Neural progenitor cell (in vitro differentiated cells): Measurements from ENCODE around the gene EPB41L3. TPM values are rescaled to one million over a fixed set of nuclear protein-coding genes. Genes with fewer than 3 reads are reported as not detected.
A peak's percentile ranks its signal among the peaks of the same experiment; 100 is the strongest.

Experiments
- DNase-seq: peaks from one replicate; pipeline ENCODE4 v3.0.0-alpha.2; 2016; ENCODE audit warnings: low spot score
- H2AFZ ChIP-seq: fragments of 200-600 bp; sonication (generic); replicated peaks from 2 replicates; pipeline ENCODE4 v1.6.1; 2016; ENCODE audit warnings: antibody characterized with exemption
- H3F3A ChIP-seq: fragments of 200-600 bp; sonication (generic); 2 replicates; pipeline ENCODE4 v1.6.1; 2016; ENCODE audit warnings: antibody characterized with exemption, low read depth
- H3K27ac ChIP-seq: fragments of 200-600 bp; sonication (generic); 2 replicates; pipeline ENCODE4 v1.5.1; 2016; ENCODE audit warnings: mild to moderate bottlenecking
- H3K27me3 ChIP-seq: fragments of 200-600 bp; sonication (generic); 2 replicates; pipeline ENCODE4 v1.6.1; 2016; ENCODE audit warnings: mild to moderate bottlenecking, moderate library complexity
- H3K36me3 ChIP-seq: fragments of 200-600 bp; sonication (generic); 2 replicates; pipeline ENCODE4 v1.5.1; 2016
- H3K4me1 ChIP-seq: fragments of 200-600 bp; sonication (generic); 2 replicates; pipeline ENCODE4 v1.6.1; 2016; ENCODE audit warnings: mixed run types
- H3K4me2 ChIP-seq: fragments of 200-600 bp; sonication (generic); 2 replicates; pipeline ENCODE4 v1.6.1; 2016
- H3K4me3 ChIP-seq: fragments of 200-600 bp; sonication (generic); 2 replicates; pipeline ENCODE4 v1.5.1; 2016
- H3K79me2 ChIP-seq: fragments of 200-600 bp; sonication (generic); 2 replicates; pipeline ENCODE4 v1.6.1; 2016; ENCODE audit warnings: low read depth
- H3K9ac ChIP-seq: fragments of 200-600 bp; sonication (generic); 2 replicates; pipeline ENCODE4 v1.6.1; 2016
- H3K9me3 ChIP-seq: fragments of 200-600 bp; sonication (generic); 2 replicates; pipeline ENCODE4 v1.5.1; 2016; ENCODE audit warnings: low read depth
- H4K20me1 ChIP-seq: fragments of 200-600 bp; sonication (generic); 2 replicates; pipeline ENCODE4 v1.6.1; 2016; ENCODE audit warnings: low read depth
- H3K27ac Mint-ChIP-seq: 3 replicates; pipeline ENCODE4 v1.8.0; 2021; ENCODE audit warnings: mixed read lengths
- H3K27me3 Mint-ChIP-seq: 2 replicates; pipeline ENCODE4 v1.8.0; 2022; ENCODE audit warnings: low read depth, mild to moderate bottlenecking, inconsistent platforms, moderate library complexity, mixed read lengths; ENCODE audit not compliant: insufficient read depth
- H3K36me3 Mint-ChIP-seq: 3 replicates; pipeline ENCODE4 v1.8.0; 2021; ENCODE audit warnings: mixed read lengths
- H3K4me1 Mint-ChIP-seq: 3 replicates; pipeline ENCODE4 v1.8.0; 2021; ENCODE audit warnings: mixed read lengths
- H3K4me3 Mint-ChIP-seq: 3 replicates; pipeline ENCODE4 v1.8.0; 2021; ENCODE audit warnings: mild to moderate bottlenecking, moderate library complexity, mixed read lengths
- H3K9me3 Mint-ChIP-seq: 3 replicates; pipeline ENCODE4 v1.8.0; 2020; ENCODE audit warnings: mixed read lengths
- CTCF ChIP-seq: fragments of 200-600 bp; sonication (generic); IDR thresholded peaks from 2 replicates; pipeline ENCODE4 v1.5.1; 2017; ENCODE audit warnings: antibody characterized with exemption, mild to moderate bottlenecking
- EZH2 ChIP-seq: fragments of 200-600 bp; sonication (generic); IDR thresholded peaks from 2 replicates; pipeline ENCODE4 v1.6.1; 2017; ENCODE audit warnings: antibody characterized with exemption, mild to moderate bottlenecking, moderate library complexity
- EZH2phosphoT487 ChIP-seq: fragments of 200-600 bp; sonication (generic); IDR thresholded peaks from 2 replicates; pipeline ENCODE4 v1.6.1; 2017; ENCODE audit warnings: antibody characterized with exemption
- total RNA-seq: library from RNA; depleted of rRNA; stranded (reverse); fragments of >200 nt; gene quantifications from 2 replicates; pipeline ENCODE4 v1.2.3, GENCODE V29; 2015; ENCODE audit warnings: low replicate concordance

Gene EPB41L3
- total RNA-seq, 1 donor from 2014 or later, result 8.6 TPM

- TF ChIP-seq CTCF (no peak), EZH2phosphoT487 (no peak), EZH2 (no peak)
- Histone ChIP-seq H3K4me1 (no peaks in the 10 kb centered on the region), H3K79me2 (no peaks in the 10 kb centered on the region), H3K4me2 (no peak overlapping the region), H3K27me3 (no peaks in the 10 kb centered on the region), H3K4me3 (no peak overlapping the region), H3K36me3 (no peaks in the 10 kb centered on the region), H3K9me3 (no peaks in the 10 kb centered on the region), H3K27ac (no peak overlapping the region), H2AFZ (no peak overlapping the region), H3F3A (no peaks in the 10 kb centered on the region), H3K9ac (no peak overlapping the region), H4K20me1 (no peaks in the 10 kb centered on the region)
- Mint-ChIP-seq H3K4me1 (peaks cover 12% of the 10 kb centered on the region), H3K9me3 (no peaks in the 10 kb centered on the region), H3K27me3 (peaks cover 2% of the 10 kb centered on the region), H3K27ac (no peak overlapping the region), H3K4me3 (no peak overlapping the region), H3K36me3 (no peaks in the 10 kb centered on the region)
- DNase-seq, result no peak
These were observed 23.3 kb downstream of the EPB41L3 start for GRCh38 chr18:5520464-5520863.

DNA sequence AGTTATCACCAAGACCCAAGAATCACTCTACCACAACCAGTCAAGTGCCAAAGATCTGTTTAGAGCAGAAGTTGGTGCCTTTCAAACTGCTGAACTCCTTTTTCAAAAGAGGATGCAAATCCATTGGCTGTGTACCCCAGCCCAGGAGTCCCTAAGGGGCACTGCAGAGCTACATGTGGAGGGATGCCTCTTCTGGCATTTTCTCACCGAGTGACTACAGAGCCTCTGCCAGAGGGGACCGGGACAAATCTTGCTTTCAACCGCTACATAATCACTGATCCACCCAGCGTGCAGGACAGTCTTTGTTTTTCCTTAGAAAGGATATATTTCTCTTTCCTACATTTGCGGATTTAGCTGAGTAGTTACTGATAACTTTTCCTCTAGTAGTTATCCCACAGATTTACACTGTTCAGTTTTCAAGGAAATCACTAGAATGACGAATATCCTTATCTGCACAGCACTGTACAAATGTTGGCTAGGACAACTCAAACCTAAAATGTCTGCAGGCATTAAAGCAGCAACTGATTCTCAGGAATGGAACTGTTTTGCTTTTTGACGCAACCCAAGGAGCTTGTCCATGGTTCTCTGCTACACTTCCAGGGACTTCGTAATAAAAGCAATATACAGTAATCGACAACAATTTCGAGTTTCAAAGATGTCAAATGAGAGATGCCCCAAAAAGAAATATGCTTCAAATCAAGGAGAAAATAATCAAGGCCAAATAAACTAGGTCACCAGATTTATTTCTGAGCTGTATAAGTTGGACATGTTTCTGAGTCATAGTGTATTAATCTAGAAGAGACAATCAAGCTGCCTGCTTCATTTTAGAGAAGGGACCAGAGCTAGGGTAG, 24.1 kb downstream of the EPB41L3 start:
- H3K9ac ChIP-seq, result no peak overlapping the region
- Mint-ChIP-seq H3K36me3 (no peaks in the 10 kb centered on the region), H3K27me3 (peaks cover 2% of the 10 kb centered on the region), H3K9me3 (no peaks in the 10 kb centered on the region), H3K27ac (no peak overlapping the region), H3K4me1 (peaks cover 16% of the 10 kb centered on the region), H3K4me3 (no peak overlapping the region)
- no peaks in the 10 kb centered on the region for H3K4me1 ChIP-seq
- no peak overlapping the region for H3K27ac ChIP-seq
- TF ChIP-seq EZH2 (no peak), CTCF (no peak), EZH2phosphoT487 (no peak)
- H3K79me2 ChIP-seq, result no peaks in the 10 kb centered on the region
- H3K27me3 ChIP-seq, result no peaks in the 10 kb centered on the region
- H3F3A ChIP-seq, result no peaks in the 10 kb centered on the region
- no peak overlapping the region for H2AFZ ChIP-seq
- H4K20me1 ChIP-seq, result no peaks in the 10 kb centered on the region
- no peaks in the 10 kb centered on the region for H3K9me3 ChIP-seq
- H3K36me3 ChIP-seq, result no peaks in the 10 kb centered on the region
- H3K4me2 ChIP-seq, result no peak overlapping the region
- no peak overlapping the region for H3K4me3 ChIP-seq
- DNase-seq, result peak; percentile 16

- no peaks in the 10 kb centered on the region for H3K79me2 ChIP-seq
- Mint-ChIP-seq H3K9me3 (no peaks in the 10 kb centered on the region), H3K27ac (no peak overlapping the region), H3K36me3 (no peaks in the 10 kb centered on the region), H3K27me3 (peaks cover 2% of the 10 kb centered on the region), H3K4me1 (peaks cover 14% of the 10 kb centered on the region), H3K4me3 (no peak overlapping the region)
- H3K4me3 ChIP-seq, result no peak overlapping the region
- TF ChIP-seq EZH2phosphoT487 (no peak), CTCF (no peak), EZH2 (no peak)
- no peak overlapping the region for H2AFZ ChIP-seq
- no peaks in the 10 kb centered on the region for H4K20me1 ChIP-seq
- H3K4me2 ChIP-seq, result no peak overlapping the region
- H3K36me3 ChIP-seq, result no peaks in the 10 kb centered on the region
- H3K4me1 ChIP-seq, result no peaks in the 10 kb centered on the region
- H3K9ac ChIP-seq, result no peak overlapping the region
- no peaks in the 10 kb centered on the region for H3K9me3 ChIP-seq
- no peak overlapping the region for H3K27ac ChIP-seq
- DNase-seq, result no peak
- H3F3A ChIP-seq, result no peaks in the 10 kb centered on the region
- H3K27me3 ChIP-seq, result no peaks in the 10 kb centered on the region
These were observed 24.9 kb downstream of the EPB41L3 start for GRCh38 chr18:5518899-5519371.
